Keratinocyte (primary cell): ENCODE results near the gene DLL4.

Source experiments
- CTCF ChIP-seq, 3 experiments: IDR thresholded peaks in 1 of 3; conservative IDR thresholded peaks in 1 of 3; optimal IDR thresholded peaks in 1 of 3; 2 replicates in 2 of 3; 3 replicates in 1 of 3; pipeline versions ENCODE3 to v1.5.1; 2011; ENCODE audit warnings: low read length in 3 of 3, mild to moderate bottlenecking in 3 of 3, moderate library complexity in 2 of 3, control low read depth in 1 of 3, inconsistent platforms in 1 of 3; ENCODE audit not compliant: insufficient read depth in 2 of 3; ENCODE audit errors: extremely low read depth in 1 of 3
- EZH2 ChIP-seq: IDR thresholded peaks from one replicate; pipeline ENCODE4 v1.6.1; 2012; ENCODE audit warnings: inconsistent platforms, mild to moderate bottlenecking, low read length, moderate library complexity

GRCh38 chr15:40952301-40952900, 23.3 kb downstream of the DLL4 start:
- TF ChIP-seq CTCF (optimal IDR thresholded peaks at IDR 0.05 in 1 of 3, IDR thresholded peaks at IDR 0.05 in 1 of 3, conservative IDR thresholded peaks at IDR 0.05 in 1 of 3; ENCODE audit: extremely low read depth in 1 of 3, insufficient read depth in 2 of 3, low read length in 3 of 3) (no peak), EZH2 (no peak)
